HG03175 (cell line): Measurements from ENCODE around the gene KCNA1.

Source experiments
- ATAC-seq: cut with Tn5 transposase; IDR thresholded peaks from one replicate; pipeline ENCODE4 v1.9.1; 2021; ENCODE audit warnings: mild to moderate bottlenecking, moderate library complexity; ENCODE audit not compliant: unreplicated experiment

The KCNA1 gene

GRCh38 chr12:4958697-4959375 lies 49.1 kb downstream of the KCNA1 start:
- no peak for ATAC-seq

- no peak for ATAC-seq
These were observed 49.7 kb downstream of the KCNA1 start for GRCh38 chr12:4959381-4959780.

- ATAC-seq, result no peak
These were observed 50.3 kb downstream of the KCNA1 start for GRCh38 chr12:4960030-4960429.

DNA sequence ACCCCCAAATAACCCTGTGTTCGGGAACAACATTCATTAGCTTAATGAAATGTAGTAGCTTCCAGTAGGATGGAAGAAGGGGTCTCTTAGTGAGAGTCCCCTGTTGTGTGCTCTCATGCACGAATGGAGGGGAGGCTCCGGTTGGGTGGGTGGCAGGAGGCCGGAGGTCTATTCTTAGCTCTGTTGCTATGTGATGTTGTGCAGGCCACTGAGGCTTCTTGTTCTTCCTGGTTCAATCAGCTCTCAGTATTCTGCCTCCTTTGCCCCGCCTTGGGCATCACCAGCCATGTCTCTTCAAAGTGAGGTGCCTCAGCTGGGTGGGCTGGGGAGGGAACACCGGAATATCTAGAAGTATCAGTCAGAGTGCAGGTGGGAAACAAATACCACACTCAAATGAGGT lies 50.8 kb downstream of the KCNA1 start:
- no peak for ATAC-seq

DNA sequence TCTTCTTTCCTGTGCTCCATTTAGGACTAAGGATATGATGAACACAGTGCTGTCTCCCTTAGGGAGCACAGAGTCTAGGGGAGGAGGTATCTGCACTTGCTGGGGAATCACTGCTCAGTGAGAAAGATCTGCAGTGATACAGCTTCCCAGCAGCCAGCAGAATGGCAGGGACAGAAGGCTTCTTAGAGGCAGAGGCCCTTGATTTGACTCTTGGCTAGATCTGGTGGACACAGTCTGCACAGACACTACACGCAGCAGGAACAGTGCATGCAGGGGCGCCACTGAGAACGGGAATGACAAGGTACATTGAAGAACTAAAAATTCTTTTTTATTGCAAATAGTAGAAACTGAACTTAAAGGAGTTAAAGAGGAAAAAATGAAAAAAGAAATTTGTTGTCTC lies 51.6 kb downstream of the KCNA1 start:
- ATAC-seq, result no peak

DNA sequence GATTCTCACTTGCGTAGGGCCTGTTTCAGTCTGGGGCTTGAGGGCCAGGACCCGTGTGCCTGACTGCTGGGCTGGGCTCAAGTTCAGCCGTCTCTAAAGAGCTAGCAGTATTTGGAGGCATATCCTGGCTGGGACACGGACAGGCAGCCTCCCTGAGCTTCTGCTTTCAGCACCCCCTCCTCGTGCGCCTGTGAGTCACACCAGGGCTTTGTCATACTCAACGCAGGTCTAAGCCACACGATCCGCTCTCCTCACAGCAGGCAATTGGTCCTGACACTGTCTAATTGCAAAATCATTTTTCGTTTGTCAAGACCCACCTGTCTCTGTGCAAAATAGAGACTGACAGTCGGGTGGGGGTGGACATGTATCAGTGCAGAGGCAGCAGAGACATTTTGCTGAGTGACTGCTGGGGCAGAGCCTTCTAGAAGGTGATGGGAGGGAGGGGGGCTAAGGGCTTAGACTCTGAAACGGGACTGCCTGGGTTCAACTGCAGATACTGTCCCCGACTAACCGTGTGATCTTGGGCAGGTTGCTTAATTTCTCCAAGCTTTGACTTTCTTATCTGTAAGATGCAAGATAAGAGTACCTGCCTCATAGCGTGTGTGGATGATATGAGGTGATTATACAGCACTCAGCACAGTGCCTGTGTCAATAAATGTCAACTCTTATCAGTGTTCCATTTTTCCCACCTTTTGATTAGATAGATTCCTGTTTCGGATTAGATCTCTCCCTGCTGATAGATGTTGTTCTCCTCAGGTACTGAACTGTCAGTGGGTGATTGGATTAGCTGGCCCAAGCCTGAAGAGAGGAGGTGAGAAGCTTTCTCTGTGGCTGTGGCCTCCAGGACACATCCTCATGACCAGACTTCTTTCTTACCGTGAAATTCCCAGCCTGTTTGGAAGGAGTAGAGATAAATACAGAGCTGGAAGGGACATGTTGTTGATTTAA lies 53.1 kb downstream of the KCNA1 start:
- no peak for ATAC-seq
